Epidermal melanocyte (primary cell): ENCODE results near the gene COQ4.
"Not testable (repeated sequence)": the region's sequence is repeated elsewhere in the genome, so short reads cannot be mapped to it uniquely, and the experiment has no call there.

Experiments used
- DNase-seq: peaks from one replicate; pipeline ENCODE4 v3.0.0; 2011; ENCODE audit warnings: low spot score; ENCODE audit not compliant: insufficient read length

The COQ4 gene

DNA sequence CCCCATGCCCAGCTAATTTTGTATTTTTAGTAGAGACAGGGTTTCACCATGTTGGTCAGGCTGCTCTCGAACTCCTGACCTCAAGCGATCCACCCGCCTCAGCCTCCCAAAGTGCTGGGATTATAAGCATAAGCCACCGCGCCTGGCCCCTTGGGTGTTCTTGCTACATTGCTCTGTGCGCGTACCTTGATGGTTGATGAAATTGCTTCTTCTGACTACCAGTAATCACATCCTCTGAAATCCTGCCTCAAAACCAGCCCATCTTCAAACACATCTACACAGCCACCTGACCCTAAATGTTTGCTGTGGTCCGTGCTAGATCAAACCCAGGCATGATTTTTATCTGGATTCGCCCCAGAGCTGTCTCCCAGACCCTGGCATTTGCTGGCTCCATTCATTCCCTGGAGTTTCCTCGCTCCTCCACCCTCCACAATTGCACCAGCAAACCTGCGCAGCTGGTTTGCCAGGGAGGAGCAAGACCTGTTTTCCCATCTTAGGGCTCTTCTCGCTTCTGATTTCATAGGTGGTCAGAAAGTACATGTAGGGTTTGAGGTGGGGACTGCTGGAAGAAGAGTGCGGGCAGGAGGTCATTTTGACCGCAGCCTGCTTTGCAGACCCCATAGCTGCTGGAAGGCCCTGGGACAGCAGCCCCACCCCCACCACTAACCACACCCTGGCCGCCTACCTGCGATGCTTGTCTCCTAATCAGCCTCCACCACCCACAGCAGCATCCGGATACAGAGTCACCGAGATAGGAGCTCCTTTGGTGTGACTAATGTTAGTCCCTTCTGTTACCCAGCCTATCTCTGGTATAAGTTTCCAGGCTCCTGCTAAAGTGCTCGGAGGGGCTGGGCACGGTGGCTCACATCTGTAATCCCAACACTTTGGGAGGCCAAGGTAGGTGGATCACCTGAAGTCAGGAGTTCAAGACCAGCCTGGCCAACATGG, 23.8 kb upstream of the COQ4 start:
- DNase-seq: no peak

DNA sequence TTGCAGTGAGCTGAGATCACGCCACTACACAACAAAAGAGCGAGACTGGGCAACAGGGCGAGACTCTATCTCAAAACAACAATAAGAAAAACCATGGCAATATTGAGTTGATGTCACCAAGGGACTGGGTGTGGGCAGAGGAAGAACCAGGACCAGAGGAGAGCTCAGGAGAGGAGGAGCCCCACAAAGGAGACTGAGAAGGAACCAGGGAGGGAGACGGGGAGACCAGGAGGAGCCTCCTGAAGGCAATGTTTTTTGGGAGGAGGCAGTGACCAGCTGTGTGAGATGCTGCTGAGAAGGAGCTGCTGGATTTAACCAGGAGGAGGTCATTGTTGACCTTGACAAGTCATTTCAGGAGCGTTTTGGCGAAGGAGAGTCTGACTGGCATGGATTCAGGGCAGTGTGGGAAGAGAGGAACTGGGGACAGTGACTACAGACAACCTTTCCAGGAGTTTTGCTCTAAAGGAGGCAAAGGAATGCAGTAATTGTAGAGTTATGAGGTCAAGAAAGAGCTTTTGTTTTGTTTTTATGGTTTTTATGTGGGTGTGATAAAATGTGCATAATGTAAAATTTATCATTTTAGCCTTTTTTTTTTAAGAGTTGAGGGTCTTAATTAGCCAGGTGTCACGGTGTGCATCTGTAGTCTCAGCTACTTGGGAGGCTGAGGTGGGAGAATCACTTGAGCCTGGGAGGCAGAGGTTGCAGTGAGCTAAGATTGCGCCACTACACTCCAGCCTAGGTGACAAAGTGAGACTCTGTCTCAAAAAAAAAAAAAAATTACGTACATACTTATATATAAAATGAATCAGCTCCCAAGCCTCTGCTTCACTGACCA, 18.3 kb upstream of the COQ4 start:
- no peak for DNase-seq

DNA sequence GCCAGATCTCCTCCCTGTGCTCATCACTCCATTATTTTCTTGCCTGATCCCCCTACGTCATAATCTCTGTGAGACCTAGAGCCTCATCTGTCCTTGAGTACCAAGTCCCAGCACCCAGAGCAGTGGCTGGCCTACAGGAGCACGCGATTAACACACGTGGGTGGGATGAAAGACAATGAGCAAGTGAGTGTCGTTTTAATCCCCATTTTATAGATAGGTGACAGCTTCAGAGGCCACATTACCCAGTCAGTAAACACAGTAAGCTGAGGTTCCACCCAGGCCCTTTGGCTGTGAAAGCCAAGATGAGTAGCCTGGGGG, 17.7 kb upstream of the COQ4 start:
- no peak for DNase-seq

DNA sequence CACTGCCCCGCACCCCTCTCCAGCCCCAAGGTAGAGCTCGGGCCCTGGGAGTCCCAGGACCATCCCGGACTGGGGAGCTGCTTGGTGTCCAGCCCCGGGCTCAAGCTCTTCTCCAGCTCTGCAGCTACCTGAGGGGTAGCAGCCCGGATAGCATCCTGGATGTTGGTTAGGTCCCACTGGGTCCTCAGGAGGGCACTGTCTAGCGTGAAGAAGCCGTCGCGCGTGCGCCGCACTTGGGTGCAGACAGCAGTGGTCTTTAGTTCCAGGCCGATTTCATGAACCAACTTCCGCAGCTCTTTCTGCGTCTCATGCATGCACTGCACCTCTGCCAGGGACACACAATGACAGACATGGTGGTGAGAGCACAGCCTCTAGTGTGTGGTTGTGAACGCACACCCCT, 13.1 kb upstream of the COQ4 start:
- no peak for DNase-seq

DNA sequence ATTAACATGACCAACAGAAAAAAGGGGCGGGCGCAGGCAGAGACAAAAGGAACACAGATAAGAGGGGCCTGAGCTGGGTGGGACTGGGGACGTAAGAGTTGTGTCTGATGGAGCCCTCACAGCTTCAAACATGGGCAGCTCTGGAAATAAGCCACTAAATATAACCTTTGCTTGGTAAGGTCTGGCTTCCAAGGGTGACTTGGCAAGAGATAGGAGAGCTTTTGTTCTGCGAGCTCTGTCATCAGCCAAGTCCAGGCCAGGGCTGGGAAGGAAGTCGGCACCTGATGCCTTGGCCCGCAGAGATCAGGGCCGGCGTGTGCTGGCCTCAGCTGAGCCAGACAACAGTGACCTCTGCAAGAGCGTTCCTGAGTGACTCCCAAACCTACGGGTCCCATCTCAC, 12.2 kb upstream of the COQ4 start:
- no peak for DNase-seq

DNA sequence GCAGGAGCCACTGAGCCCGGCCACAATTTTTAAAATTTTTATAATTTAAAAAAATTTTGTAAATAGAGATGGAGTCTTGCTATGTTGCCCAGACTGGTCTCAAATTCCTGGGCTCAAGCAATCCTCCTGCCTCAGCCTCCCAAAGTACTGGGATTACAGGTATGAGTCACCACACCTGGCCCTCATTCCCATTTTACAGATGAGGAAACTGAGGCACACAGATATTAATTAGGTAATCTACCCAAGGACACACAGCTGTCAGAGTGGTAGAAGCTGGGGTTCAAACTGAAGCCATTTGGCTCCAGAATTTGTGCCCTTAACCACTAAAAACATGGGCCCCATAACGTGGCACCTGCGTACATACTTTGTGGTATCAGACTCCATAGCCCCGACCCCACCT, 7.9 kb upstream of the COQ4 start:
- DNase-seq: no peak

DNA sequence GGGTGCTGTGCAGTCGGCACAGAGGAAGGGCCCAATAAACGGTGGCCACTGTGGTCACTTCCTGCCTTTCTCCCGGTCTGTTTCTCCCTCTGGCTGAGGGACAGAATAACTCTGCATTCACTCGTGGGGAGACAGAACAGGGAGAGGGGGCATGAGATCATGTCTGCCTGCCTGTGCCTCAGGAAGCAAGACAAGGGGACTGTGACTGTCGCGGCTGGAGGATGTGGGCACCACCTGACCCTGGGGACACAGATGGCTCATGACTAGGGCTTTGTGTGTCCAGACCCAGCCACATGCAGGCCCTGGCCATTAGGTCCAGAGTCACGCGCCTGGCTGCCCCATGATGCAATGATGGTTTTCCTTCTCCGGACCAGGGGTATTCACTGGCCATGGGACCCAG, 6.2 kb upstream of the COQ4 start:
- DNase-seq: no peak

DNA sequence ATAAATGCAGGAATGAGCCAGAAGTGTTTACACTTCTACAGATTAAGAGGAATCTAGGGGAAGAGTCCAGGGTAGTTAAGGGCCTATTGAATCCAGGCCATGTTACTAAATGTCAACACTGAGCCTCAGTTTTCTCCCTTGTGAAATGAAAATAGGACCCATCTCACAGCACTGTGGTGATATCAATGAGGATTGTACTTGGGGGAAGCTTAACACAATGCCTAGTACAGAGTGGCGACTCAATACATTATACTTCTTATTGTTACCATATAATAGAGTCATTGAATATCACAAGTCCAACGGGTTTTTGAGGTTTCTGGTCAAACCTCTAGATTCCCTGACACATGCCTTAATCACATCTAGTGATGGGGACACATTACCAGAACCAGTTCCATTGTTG, 5.0 kb upstream of the COQ4 start:
- no peak for DNase-seq

DNA sequence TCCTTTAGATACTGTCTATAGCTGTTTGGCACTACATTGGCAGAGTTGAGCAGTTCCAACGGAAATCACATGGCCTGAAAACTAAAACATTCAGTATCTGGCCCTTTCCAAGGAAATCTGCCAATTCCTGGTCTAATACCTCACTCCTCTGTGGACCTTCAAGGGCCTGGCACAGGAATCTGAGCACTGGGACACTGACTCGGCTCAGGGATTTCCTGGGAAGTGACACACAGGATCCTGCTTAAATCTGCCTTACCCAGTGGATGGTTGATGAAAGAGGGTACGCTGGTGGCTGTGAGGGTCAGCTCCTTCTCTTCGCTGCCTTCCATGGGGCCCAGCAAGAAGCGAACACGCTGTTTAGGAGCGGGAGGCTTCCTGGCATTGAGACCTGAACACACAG, 1.3 kb upstream of the COQ4 start:
- DNase-seq: no peak

DNA sequence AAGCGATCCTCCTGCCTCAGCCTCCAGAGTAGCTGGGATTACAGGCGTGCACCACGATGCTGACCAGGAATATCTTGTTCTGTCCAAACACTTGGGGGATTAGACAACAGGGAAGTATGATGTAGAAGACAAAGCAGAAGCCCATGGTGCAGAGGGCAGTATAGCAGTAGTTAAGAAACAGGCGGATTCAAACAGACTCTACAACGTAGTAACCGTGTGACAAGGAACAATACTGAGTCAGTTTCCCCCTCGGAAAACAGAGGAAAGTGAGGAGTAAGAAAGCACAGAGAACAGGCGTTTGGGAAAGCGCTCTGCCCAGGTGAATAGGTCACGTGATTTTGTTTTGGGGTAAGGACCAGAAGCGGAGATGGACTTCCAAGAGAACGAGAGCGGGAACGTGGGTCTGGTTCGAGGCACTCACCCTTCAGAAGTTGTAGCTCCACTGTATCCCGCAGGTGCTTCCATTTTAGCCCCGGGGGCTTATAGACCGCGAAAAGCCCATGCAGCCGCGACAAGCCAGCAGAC, 698 bp upstream of the COQ4 start:
- no peak for DNase-seq

DNA sequence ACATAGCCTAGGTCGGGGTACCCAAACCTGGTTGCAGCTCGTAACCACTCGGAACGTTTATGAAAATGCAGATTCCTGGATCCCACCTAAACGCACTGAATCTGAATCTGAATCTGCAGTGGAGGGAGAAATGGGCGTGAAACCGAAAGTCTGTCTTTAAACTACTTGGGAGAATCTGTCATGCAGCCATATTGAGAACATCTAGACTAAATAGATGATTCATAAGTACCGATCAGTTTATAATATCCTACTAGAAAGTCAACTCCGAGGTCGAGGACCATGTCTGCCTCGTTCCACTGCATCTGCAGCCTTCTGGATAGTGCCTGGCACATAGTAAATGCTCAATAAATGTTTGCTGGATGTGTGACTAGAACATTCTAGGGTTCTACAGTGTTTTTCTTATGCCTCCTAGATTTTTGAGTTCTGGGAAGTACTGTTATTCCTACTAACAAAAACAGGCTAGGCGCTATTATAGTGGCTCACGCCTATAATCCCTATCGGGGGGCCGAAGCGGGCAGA, 632 bp downstream of the COQ4 start:
- DNase-seq: no peak

DNA sequence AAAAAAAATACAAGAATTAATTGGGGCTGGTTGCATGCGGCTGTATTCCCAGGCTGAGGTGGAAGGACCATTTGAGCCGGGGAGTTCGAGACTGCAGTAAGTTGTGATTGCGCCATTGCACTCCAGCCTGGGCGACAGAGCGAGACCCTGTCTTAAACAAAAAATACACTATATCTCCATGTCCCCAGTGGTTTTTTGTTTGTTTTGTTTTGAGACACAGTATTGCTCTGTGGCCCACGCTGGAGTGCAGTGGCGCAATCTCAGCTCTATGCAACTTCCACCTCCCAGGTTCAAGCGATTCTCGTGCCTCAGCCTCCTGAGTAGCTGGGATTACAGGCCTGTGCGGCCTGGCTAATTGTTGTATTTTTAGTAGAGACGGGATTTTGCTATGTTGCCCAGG, 1.2 kb downstream of the COQ4 start:
- no peak for DNase-seq

DNA sequence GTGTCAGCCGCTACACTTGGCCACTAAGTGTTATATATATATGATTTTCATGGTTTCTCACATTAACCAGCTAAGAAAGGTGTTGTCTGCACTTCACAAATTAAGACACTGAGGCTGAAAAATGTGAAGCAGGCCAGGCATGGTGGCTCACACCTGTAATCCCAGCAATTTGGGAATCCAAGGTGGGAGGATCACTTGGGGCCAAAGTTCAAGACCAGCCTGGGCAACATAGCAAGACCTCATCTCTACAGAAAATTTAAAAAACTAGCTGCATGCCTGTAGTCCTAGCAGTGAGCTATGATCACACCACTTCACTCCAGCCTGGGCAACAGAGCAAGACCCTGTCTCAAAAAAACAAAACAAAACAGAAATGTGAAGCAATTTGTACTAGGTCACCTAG, 1.8 kb downstream of the COQ4 start:
- DNase-seq: no peak

DNA sequence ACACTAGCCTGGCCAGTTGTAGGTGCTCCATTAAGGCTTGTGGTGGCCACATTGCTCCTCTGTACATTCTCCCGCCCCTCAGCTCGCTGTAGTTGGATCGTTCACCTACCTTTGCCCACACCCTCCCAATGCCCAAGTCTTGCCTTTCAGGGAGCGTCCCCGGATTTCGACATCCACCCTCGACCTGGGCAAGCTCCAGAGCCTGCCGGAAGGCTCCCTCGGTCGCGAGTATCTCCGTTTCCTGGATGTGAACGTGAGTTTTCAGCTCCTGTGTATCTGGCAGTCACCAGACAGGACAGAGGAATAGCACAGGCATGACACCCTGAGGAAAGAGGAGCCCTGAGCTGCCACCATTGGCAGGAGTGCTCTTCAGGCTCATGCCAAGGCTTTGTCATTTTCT, 3.0 kb downstream of the COQ4 start:
- DNase-seq: no peak

DNA sequence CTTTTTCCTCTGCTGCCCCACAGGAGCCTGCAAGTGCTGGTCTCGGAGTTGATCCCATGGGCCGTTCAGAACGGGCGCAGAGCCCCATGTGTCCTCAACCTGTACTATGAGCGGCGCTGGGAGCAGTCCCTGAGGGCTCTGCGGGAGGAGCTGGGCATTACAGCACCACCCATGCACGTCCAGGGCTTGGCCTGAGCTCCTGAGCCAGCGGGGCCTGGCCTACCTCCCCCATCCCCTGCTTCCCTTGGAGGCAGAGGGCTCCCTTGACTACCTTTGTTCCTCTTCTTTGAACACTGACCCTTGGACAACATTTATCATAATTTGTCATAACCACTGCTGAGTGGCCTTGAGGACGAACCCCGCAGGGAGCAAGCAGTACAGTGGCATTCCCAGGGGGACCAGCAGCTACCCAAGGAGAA, 10.8 kb downstream of the COQ4 start:
- DNase-seq: no peak

DNA sequence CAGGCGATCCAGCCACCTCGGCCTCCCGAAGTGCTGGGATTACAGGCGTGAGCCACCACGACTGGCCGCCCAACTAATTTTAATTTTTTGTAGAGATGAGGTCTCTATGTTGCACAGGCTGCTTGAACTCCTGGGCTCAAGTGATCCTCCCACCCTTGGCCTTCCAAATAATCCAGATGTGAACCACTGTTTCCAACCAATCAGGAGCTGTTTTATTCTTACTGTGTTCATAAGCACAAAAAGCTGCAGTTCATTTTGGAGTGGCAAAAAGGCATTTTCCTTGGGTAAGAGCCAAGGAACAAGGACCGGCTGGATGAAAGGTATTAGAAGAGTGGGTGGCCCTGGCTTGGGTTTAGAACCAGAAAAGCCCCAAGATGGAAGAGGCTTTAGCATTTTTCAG, 12.5 kb downstream of the COQ4 start:
- DNase-seq: no peak

DNA sequence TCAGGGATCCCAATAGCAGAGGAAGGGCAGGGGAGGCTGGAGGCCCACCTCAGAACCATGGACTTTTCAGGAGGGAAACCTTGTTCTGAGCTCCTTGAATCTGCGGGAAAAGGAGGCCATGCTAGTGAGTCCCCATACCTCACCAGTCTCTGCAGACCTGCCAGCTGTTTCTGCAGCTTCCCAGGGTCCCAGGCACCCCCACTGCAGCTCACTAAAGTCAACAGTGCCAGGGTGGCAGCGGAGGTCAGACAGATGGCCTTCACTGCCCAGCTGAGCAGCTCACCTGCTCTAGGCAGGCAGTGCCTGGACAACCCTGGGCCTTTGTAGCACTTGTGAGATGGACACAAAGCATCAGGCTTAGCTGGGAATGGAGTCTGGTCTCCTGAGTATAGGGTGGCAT, 13.3 kb downstream of the COQ4 start:
- no peak for DNase-seq

DNA sequence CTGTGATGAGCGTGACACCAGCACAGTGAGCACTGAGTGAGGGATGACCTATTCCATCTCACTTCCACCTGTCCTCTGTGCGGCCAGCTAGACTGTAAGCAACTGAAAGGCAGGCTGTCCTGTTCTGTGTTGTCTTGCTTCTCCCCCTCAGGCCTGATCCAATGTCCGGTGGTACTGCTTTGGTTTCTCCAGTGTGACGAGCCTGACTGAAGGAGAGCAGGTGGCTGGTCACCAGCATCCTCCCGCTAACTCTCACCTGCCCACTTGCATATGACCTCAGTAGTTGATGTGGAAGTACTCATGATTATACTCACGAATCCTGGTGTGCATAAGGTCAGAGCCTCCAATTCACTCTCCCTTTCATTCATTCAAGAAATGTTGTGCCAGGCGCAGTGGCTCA, 15.3 kb downstream of the COQ4 start:
- DNase-seq: no peak

DNA sequence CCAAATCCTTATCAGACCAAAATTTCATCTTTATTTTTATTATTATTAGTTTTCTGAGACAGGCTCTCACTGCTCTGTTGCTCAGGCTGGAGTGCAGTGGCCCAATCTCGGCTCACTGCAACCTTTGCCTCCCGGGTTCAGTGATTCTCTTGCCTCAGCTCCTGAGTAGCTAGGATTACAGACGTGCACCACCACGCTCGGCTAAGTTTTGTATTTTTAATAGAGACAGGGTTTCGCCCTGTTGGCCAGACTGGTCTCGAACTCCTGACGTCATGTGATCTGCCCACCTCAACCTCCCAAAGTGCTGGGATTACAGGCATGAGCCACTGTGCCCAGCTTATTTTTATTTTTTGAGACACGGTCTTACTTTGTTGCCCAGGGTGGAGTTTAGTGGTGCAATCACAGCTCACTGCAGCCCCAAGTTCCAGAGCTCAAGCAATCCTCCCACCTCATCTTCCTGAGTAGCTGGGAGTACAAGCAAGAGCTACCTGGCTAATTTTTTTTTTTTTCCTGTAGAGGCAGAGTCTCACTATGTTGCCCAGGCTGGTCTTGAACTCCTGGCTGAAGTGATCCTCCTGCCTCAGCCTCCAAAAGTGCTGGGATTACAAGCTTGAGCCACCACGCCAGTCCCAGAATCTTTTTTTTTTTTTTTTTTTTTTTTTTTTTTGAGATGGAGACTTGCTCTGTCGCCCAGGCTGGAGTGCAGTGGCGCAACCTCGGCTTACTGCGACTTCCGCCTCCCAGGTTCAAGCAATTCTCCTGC, 16.4 kb downstream of the COQ4 start:
- not testable (repeated sequence) for DNase-seq

DNA sequence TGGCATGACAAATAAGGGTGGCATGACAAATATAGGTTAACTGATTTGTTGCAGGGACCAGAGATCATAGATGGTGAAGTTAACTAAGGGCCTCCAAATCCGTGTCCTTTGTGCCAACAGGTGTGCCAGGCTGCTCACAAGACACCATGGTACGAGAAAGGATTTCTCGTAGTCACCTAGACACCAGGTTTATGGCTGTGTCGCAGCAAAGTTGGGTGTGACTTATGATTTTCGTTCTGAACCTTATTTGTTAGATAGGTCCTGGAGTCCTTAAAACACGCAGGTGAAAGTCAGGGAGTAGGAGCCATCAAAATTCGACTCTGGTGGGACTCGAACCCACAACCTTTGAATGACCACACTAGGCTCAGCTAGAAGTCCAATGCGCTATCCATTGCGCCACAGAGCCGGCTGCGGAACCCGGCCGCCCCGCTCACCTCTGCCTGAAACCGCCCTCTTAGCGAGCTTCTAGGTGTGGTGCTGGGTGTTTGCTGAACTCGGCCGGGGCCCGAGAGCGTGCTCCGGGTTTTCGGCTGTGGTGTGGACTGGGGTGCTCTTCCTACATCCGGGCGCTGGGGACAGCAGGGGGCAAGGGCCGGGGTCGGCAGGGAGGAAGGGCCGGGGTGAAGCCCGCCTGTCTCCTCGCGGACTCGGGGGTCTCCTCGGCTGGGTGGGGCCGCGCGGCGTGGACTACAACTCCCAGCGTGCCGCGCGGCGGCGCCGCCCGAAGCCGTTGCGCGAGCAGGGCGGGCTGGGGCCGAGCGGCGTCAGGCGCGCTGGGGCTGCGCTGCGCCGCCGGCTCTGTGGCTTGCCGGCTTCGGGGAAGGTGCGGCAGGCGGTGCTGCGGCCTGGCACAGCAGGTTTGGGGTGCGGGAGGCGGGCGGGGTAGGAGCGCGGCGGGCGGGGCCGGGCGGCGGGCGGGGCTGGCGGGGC, 17.4 kb downstream of the COQ4 start, which contains the start of gene SLC27A4:
Gene SLC27A4, plus strand, starts transcription at position 767 of the 930 bp plus-strand sequence. CDS start 2,606 bp downstream, outside the sequence.
- DNase-seq: peak; percentile 82
